ENCODE measurements around the gene MYOZ1.
"Not testable (repeated sequence)": the region's sequence is repeated elsewhere in the genome, so short reads cannot be mapped to it uniquely, and the experiment has no call there.

The MYOZ1 gene

GRCh38 chr10:73641328-73642060, at the start of gene MYOZ1:
Gene MYOZ1 (minus strand): TSS chr10:73641474. CDS start chr10:73640017, 1,457 bp downstream.
- DNase-seq, result no peak

GRCh38 chr10:73690755-73691154, 49.5 kb upstream of the MYOZ1 start:
- DNase-seq, result not testable (repeated sequence)

GRCh38 chr10:73689596-73689995, 48.3 kb upstream of the MYOZ1 start:
- not testable (repeated sequence) for DNase-seq

GRCh38 chr10:73687641-73688040, 46.4 kb upstream of the MYOZ1 start:
- DNase-seq, result not testable (repeated sequence)

GRCh38 chr10:73674546-73674945, 33.3 kb upstream of the MYOZ1 start:
- not testable (repeated sequence) for DNase-seq

- not testable (repeated sequence) for DNase-seq
These were observed 27.1 kb upstream of the MYOZ1 start for GRCh38 chr10:73668378-73668777.

GRCh38 chr10:73666153-73666809, 25.0 kb upstream of the MYOZ1 start:
- DNase-seq, result not testable (repeated sequence)

- DNase-seq, result not testable (repeated sequence)
These were observed 24.3 kb upstream of the MYOZ1 start for GRCh38 chr10:73665581-73665980.

GRCh38 chr10:73664156-73665040, 23.1 kb upstream of the MYOZ1 start:
- DNase-seq, result not testable (repeated sequence)

- not testable (repeated sequence) for DNase-seq
These were observed 22.3 kb upstream of the MYOZ1 start for GRCh38 chr10:73663621-73664020.

GRCh38 chr10:73662705-73663104, 21.4 kb upstream of the MYOZ1 start:
- DNase-seq, result not testable (repeated sequence)

- no peak for DNase-seq
These were observed 14.7 kb upstream of the MYOZ1 start, which contains the start of gene SYNPO2L for GRCh38 chr10:73655990-73656298. Gene SYNPO2L (minus strand): TSS chr10:73656029. CDS start chr10:73655922, 107 bp downstream.

GRCh38 chr10:73655257-73655989, 14.1 kb upstream of the MYOZ1 start:
- no peak for DNase-seq

- DNase-seq, result no peak
These were observed 12.4 kb upstream of the MYOZ1 start for GRCh38 chr10:73653701-73654100.

GRCh38 chr10:73653195-73653594, 11.9 kb upstream of the MYOZ1 start:
- DNase-seq, result no peak

- peak; percentile 9 for DNase-seq
These were observed 9.5 kb upstream of the MYOZ1 start for GRCh38 chr10:73650537-73651331.

GRCh38 chr10:73649876-73650536, 8.7 kb upstream of the MYOZ1 start:
- DNase-seq, result no peak

GRCh38 chr10:73648975-73649829, 7.9 kb upstream of the MYOZ1 start:
- no peak for DNase-seq

GRCh38 chr10:73647875-73648651, 6.8 kb upstream of the MYOZ1 start:
- no peak for DNase-seq

All from midbrain (tissue), 1 donor.